Right renal cortex interstitium (tissue), 3 donors: ENCODE data around the gene P4HB. TPM values are rescaled to one million over a fixed set of nuclear protein-coding genes. Genes with fewer than 3 reads are reported as not detected.

Experiments
- DNase-seq, 3 donors: peaks; one replicate each; pipeline ENCODE4 v3.0.0-alpha.2; 2013; ENCODE audit warnings: low read depth in 3 of 3, low spot score in 2 of 3
- polyA plus RNA-seq, 3 donors: library from polyadenylated mRNA; unstranded; fragments of 120-200 nt; gene quantifications; one replicate each; pipeline ENCODE4 v1.2.1, GENCODE V29; 2013; ENCODE audit not compliant: insufficient read length in 3 of 3

Gene P4HB
- polyA plus RNA-seq, 3 donors = 445 to 458 (median 450) TPM

- DNase-seq = peak; percentile 60 to 86 (median 80)
These were observed 27.0 kb downstream of the P4HB start, which contains the start of gene MCRIP1 for GRCh38 chr17:81833160-81833920. Gene MCRIP1, minus strand, starts transcription at chr17:81833291. Its CDS starts 8,785 bp downstream, at chr17:81824506.

DNA sequence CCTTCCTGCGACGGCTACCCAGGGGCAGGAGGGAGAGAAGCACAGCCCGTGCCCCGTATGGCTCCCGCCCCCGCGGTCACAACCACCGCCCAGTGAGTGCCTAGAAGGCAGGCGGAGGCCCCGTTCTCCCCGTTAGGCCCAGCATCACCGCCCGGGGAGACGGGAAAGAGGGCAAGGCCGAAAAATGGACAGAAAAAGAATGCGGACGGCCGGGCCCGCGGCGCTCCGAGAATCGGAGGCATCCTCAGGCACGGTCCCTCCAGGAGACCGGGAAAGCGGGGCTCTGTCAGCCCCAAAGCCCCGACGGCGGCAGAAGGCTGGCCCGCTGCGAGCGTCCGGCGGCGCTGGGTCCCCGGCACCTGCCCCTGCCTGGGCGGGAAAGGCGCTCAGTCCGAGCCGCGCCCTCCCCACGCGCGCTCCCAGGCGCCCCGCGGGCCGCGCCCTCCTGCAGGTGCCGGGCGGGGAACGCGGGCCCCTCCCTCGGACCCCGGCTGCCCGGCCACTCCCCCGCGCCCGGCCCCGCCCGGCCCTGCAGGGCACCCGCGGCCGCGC lies 27.7 kb downstream of the P4HB start:
- DNase-seq = no peak

DNA sequence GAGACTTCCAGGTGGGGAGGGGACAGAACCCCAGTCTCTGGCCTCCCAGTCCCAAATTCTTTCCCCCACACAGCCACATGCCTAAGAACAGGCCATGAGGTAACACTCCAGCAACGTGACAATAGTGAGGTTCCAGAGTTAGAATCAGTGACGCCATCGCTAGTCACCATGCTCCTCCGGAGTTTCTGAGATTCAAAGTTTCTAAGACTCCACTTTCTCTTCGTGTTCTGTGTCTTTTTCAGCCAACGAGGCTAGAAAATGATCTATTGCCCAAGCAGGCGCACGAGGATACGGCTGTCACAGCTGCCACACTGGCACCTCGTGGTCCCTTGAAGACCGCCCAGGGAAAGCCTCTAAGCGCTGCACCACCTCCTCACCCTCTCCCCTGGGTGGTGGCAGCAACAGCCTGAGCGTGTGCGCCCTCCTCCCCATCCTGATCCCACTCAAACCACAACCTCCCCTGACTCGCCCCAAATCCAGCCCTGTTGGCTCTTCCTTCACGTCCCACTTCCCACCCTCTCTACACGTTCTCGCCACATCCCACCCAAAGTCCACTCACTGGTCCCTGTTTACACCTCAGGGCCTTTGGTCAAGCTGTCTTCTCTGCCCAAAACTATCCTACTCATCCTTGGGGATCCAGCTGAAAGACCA lies 28.3 kb downstream of the P4HB start:
- DNase-seq = no peak

DNA sequence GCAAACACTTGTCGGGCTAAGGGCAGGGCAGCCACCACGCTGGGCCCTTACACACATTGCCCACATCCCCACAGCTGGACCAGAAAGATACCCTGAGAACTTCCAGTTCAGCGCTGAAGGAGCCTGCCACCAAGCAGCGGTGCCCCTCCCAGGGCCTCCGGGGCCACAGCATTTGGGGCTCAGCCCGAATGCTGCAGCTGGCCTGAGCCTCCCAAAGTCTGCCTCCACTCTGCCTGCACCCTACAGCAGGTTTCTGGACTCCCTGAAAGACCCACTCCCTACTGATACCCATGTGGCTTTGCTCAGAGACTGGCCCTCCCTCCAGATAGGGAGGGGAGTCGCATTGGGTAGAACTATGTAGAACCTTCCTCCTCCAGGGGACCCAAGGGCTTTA lies 28.8 kb downstream of the P4HB start:
- no peak for DNase-seq

- no peak for DNase-seq
These were observed 30.5 kb downstream of the P4HB start for GRCh38 chr17:81829858-81830257.

DNA sequence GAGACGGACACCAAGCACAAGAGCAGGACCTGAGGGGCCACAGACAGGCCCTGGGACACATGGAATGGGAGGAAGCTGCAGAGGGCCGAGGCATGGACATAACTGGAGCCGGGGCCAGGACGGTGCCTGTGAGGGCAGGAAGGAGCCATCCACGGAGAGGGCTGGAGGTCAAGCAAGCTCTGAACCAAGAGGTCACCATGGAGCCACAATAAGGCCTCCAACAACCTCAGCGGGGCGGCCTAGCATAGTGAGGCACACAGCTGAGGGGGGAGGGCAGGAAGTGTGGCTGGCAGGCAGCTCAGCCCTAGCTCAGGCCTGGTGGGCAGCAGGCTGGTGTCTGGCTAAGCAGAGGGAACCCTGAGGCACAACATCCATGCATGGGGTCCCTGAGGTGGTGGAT lies 31.7 kb downstream of the P4HB start:
- no peak for DNase-seq

DNA sequence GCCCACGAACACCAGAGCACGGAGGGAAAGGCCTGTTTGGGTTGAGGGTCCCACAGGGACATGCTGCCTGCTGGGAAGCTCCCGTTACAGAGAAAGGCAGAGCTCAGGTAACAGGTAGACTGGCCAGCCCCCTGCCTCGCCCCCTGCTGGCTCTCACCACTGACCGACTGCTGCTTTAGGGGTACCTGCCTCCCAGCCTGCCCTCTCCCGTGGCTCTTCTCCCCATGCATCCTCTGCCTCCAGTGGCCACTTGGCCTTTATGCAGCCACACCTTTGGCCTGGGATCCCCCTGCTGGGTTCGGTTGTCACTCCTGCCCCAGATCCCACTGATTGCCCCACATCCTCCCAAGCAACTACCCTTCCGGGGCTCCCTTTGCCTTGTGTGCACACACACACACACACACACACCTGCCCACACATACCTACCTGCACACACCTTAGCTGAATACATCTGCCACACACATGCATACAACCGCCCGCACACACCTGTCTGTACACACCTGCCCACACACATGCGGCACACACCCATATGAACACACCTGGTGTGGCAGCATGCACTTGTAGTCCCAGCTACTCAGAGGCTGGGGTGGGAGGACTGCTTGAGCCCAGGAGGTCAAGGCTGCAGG lies 34.4 kb downstream of the P4HB start:
- DNase-seq = no peak

DNA sequence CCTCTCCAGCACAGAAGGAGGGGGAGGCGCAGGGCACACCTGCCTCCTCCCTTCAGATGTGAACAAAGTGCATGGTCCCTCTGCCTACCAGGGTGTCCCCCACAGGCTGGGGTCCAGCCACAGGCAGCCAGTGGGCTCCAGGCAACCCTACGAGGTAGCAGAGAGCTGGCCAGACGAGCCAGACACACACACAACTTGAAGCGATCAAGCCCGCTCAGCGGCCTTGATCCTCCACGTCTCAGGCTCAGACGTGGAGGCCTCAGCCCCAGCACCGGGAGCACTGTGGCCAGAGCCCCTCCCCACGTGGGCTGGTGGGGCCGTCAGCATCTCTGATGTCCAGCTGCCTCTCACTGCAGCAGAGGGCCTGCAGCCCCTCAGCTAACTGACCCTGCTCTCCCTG lies 35.7 kb downstream of the P4HB start:
- DNase-seq = no peak

- no peak for DNase-seq
These were observed 36.4 kb downstream of the P4HB start for GRCh38 chr17:81823820-81824550.

DNA sequence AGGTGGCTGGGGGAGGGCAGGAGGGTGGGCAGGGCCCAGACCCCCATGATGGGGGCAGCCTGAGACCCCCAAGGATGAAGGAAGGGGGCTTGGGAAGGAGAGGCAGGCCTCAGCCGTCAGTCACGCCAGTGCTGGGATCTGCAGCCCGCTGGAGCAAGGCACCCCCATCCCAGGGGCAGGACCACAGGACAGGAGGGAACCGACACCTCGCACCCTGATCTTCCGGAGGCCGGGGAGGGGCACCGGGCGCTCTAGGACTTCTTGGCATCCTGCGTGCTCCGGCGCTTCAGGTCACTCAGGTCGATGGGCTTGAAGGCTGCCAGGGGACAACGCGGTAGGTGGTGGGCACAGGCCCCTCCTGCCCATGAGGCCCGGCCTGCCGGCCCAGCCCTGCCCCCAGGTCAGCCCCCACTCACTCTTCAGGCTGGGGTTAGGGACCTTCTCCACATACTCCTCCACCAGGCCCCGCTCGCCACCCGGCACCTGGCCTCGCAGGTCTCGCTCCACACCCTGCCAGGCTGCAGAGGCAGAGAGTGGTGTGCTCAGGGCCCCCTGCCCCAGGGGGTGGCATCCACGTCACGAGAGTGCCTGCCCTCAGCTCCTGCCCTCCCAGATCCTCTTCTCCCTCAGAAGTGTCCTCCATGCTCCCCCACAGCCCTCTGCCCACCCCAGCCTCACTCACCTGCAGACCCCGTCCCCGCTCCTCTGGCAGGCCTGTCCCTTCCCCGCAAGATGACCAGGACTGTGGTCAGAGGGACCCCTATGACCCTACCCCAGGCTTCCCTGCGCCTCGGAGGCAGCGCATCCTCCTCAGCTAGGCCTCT lies 37.1 kb downstream of the P4HB start:
- no peak for DNase-seq

DNA sequence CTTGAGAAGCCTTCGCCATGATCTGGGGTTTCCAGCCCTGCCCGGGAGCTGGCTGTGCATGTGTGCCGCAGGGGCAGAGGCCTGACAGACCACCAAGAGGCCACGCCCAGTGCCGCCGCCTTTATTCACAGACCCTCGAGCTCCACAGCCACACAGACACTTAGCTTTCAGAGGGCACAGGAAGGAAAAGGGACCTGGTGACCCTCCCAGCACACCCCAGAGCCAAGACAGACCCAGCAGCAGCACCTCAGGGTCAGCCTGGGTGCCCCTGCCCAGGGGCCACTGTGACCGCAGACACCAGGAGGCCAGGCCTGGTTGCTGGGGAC lies 38.1 kb downstream of the P4HB start:
- no peak for DNase-seq

- no peak for DNase-seq
These were observed 38.6 kb downstream of the P4HB start for GRCh38 chr17:81821603-81822311.

GRCh38 chr17:81821147-81821546 lies 39.2 kb downstream of the P4HB start:
- DNase-seq = no peak

DNA sequence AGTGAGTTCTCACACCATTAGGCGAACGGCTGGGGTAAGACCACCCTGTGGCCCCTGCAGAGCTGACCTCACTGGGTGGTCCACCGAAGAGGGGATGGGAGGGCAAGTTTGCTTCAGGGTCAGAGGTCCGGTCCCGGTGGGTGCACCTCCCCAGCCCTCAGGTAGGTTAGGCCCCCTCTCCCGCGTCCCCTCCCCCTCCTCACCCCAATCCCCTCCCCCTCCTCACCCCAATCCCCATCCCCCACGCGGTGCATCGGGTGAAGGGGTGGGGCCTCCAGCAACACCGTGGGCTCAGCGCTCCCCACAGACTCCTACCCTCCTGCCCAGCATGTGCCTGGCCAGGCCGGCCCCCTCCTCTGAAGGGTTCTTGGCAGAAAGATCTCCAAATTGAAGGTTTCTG lies 40.6 kb downstream of the P4HB start:
- no peak for DNase-seq

GRCh38 chr17:81817758-81818147 lies 42.6 kb downstream of the P4HB start:
- no peak for DNase-seq

- no peak for DNase-seq
These were observed 44.7 kb downstream of the P4HB start for GRCh38 chr17:81815646-81815986.

GRCh38 chr17:81814748-81815645 lies 45.3 kb downstream of the P4HB start:
- no peak for DNase-seq

GRCh38 chr17:81813861-81814683 lies 46.3 kb downstream of the P4HB start:
- no peak for DNase-seq
